Measurements from ENCODE around the gene TUBA8. TPM values are rescaled to one million over a fixed set of nuclear protein-coding genes. Genes with fewer than 3 reads are reported as not detected.
"Not testable (repeated sequence)": the region's sequence is repeated elsewhere in the genome, so short reads cannot be mapped to it uniquely, and the experiment has no call there.

TUBA8 gene
- total RNA-seq, 1 experiment from 2014 or later: 0.72 TPM

- Mint-ChIP-seq H3K4me3 (no peak overlapping the region), H3K4me1 (peaks cover 18% of the 10 kb centered on the region), H3K36me3 (no peaks in the 10 kb centered on the region), H3K27me3 (ENCODE audit: low read depth) (no peaks in the 10 kb centered on the region; the same call in 1 of the 2 replicates), H3K27ac (no peak overlapping the region), H3K9me3 (peaks cover 5% of the 10 kb centered on the region; the same call in 1 of the 2 replicates)
- DNase-seq (ENCODE audit: low spot score): no peak
- ChIA-PET CTCF (no interaction called here), POLR2A (no interaction called here)
- no peak for ATAC-seq
- no peak for TF ChIP-seq USF1 (CRISPR knock-in tag; IDR thresholded peaks at IDR 0.05)
Observed at GRCh38 chr22:18133452-18133851, 22.8 kb downstream of the TUBA8 start.

GRCh38 chr22:18136563-18137320 is 26.1 kb downstream of the TUBA8 start:
- H3K27me3 Mint-ChIP-seq (ENCODE audit: low read depth): no peaks in the 10 kb centered on the region; the same call in 1 of the 2 replicates
- peak; percentile 32; the same call in 1 of the 2 replicates for ATAC-seq
- POLR2A ChIA-PET: no interaction called here

GRCh38 chr22:18141004-18141403 is 30.4 kb downstream of the TUBA8 start:
- H3K27ac Mint-ChIP-seq; H3K27me3 Mint-ChIP-seq (ENCODE audit: low read depth); H3K36me3 Mint-ChIP-seq; H3K4me1 Mint-ChIP-seq; DNase-seq (ENCODE audit: low spot score); POLR2A ChIA-PET; H3K4me3 Mint-ChIP-seq; ATAC-seq: not testable (repeated sequence)
- H3K9me3 Mint-ChIP-seq: peaks cover 26% of the 10 kb centered on the region
- CTCF ChIA-PET: interaction anchor here (1.1 kb wide), 1 partner anchor 16 kb away, joined by 3 read pairs; no protein-coding TSS in a partner anchor
- TF ChIP-seq NFYB (CRISPR knock-in tag; conservative IDR thresholded peaks at IDR 0.05; ENCODE audit: low read depth): peak; percentile 47

More at GRCh38 chr22:18136563-18137320, 26.1 kb downstream of the TUBA8 start:
- no peak for DNase-seq (ENCODE audit: low spot score)
- peaks cover 16% of the 10 kb centered on the region for H3K9me3 Mint-ChIP-seq
- H3K36me3 Mint-ChIP-seq: peaks cover 4% of the 10 kb centered on the region; the same call in 1 of the 2 replicates
- H3K4me3 Mint-ChIP-seq: no peak overlapping the region
- CTCF ChIA-PET: no interaction called here
- no peak overlapping the region for H3K27ac Mint-ChIP-seq
- no peak for TF ChIP-seq NR2C2 (CRISPR knock-in tag; IDR thresholded peaks at IDR 0.05)
- no peak for TF ChIP-seq ATF2 (CRISPR knock-in tag; IDR thresholded peaks at IDR 0.05; ENCODE audit: borderline replicate concordance, low read depth)
- no peak for TF ChIP-seq RORB (CRISPR knock-in tag; IDR thresholded peaks at IDR 0.05)
- no peak for TF ChIP-seq IRF1 (CRISPR knock-in tag; IDR thresholded peaks at IDR 0.05)
- TF ChIP-seq NFATC4 (CRISPR knock-in tag; IDR thresholded peaks at IDR 0.05): no peak
- TF ChIP-seq ETV6 (CRISPR knock-in tag; IDR thresholded peaks at IDR 0.05): no peak
- no peak for TF ChIP-seq USF1 (CRISPR knock-in tag; IDR thresholded peaks at IDR 0.05)
- TF ChIP-seq SOX15 (CRISPR knock-in tag; IDR thresholded peaks at IDR 0.05): no peak
- H3K4me1 Mint-ChIP-seq: peaks cover 18% of the 10 kb centered on the region

- CTCF ChIA-PET: no interaction called here
- peaks cover 4% of the 10 kb centered on the region; the same call in 1 of the 2 replicates for H3K36me3 Mint-ChIP-seq
- POLR2A ChIA-PET: no interaction called here
- H3K9me3 Mint-ChIP-seq: peaks cover 20% of the 10 kb centered on the region
- no peak for TF ChIP-seq PRDM15 (CRISPR knock-in tag; IDR thresholded peaks at IDR 0.05)
- H3K4me1 Mint-ChIP-seq: peaks cover 4% of the 10 kb centered on the region
- H3K27me3 Mint-ChIP-seq (ENCODE audit: low read depth): peaks cover 1% of the 10 kb centered on the region; the same call in 1 of the 2 replicates
- H3K4me3 Mint-ChIP-seq: no peak overlapping the region
- ATAC-seq (no peak), DNase-seq (ENCODE audit: low spot score) (no peak)
- H3K27ac Mint-ChIP-seq: no peak overlapping the region
Observed at GRCh38 chr22:18144105-18144504, 33.5 kb downstream of the TUBA8 start.
